Epidermal melanocyte (primary cell): ENCODE results near the gene NUP93.

Experiments
- DNase-seq: peaks from one replicate; pipeline ENCODE4 v3.0.0; 2011; ENCODE audit warnings: low spot score; ENCODE audit not compliant: insufficient read length

The NUP93 gene

DNA sequence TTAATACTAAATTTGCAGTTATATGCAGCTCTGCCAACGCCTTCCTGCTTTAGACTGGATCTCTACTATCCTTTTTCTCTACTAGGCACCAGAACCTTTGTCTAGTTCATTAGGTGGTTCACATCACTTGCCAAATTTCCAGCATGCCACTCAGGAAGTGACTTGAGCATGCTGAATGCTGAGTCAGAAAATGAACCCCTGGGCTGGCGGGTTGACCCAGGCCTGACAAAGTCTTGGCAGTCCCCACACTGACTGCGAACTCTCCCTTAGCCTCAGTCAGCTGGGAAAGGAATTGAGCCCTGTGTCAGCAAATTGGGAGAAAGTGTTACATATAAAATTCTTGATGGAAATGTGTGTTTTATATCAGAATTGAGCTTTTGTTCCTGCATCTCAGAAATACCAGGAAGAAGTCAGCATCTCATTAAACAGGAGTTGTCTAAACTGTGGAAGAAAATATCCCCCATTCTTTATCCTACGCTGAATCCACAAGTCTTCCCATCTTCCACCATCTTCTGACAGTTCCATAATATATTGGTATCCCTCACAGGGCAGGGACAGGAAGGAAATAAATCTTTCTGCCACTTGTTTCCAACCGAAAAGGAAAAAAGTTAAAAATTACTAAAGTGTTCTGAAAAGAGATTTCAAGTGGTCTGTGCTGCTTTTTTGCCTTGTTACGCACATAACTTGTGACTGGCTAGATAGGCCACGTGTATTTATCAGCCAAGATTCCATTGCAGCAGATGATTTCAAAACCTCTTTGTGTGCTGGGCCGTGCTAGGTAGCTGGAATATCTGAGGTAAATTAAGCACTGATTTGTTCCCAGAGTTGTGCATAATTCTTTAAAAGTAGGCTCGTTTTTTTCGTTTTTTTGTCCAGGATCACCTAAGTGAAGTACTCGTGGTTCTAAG is 118.4 kb downstream of the NUP93 start:
- no peak for DNase-seq

GRCh38 chr16:56848955-56849689 is 119.2 kb downstream of the NUP93 start:
- no peak for DNase-seq

DNA sequence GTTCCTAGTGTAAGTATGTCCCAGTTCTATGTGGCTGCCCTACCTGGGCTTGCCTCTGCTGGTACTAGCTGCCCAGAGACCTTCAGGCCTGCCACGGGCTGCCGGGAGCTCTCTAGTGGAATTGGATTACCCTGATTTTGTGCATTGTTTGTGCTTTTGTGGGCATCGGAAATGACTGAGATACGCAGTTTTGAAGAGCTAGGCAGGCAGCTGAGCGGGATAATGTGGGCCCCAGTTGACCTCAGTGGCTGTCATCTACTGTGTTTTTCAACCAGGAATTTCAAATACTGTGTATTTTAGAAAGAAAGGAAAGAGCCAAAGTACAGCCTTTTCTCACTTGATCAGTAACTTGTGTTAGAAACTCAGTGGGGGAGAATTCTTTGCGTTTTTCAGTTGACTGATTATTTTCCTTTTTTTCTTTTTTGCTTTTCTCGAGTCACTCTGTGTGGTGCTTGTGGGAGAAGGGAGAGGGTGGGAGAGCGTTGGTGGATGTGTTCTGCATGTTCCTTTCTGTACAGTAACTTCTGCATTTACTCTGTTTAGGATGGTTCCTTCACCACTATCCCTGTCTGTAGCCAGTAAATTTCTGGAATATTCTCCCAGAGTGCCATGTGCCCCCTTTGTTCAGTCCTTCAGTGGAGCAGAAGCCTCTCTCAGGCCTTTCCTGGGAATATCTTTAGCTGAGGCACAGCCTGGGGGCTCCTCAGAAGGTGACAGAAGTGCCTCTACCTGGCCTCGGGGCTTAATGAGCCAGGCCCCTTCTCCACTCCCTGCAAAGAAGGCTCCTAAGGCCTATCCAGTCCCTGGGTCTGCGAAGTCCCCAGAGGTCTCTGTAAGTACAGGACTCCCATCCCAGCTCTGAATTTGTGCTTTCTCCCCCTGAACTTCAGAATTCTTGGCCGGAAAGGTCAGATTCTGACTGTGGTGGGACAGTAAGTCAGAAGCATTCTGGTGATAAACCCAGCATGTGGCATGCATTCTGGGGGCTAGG is 120.1 kb downstream of the NUP93 start:
- DNase-seq = no peak

DNA sequence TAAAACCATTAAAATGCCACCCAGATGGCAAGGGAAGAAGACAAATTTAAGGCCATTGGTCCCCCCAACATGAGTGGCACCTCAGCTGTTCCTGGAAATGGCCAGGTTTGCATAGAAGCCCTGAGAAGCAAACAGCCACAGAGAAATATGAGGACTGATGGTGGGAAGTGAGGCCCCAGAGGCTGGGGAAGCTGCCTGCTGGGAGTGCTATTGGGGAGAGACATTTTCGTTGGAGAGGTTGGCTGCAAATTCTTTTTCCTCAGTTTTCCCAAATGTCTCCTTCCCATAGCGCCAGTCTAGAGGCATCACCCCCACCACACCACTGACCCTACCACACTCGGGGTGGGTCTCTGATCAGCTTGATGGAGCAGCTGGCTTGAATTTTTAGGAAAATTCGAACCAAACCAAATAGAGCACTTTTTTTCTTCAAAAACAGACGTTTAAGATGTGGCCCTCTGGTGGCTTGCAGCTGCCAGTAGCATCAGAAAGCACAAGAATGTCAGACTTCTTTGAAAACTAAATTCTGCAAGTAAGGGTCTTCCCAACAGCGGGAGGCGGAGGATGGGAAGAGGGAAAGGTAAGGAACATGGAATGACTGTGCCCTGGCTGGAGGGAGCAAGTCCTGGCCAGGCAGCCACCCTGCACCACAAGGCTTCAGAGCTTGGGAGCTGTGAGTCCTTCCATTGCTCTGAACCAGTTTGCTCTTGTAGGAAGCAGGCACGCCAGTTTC is 121.9 kb downstream of the NUP93 start:
- no peak for DNase-seq

- no peak for DNase-seq
These were observed 122.4 kb downstream of the NUP93 start for GRCh38 chr16:56852401-56852730.

- DNase-seq = no peak
These were observed 123.0 kb downstream of the NUP93 start for GRCh38 chr16:56852968-56853367.

- DNase-seq = no peak
These were observed 125.3 kb downstream of the NUP93 start for GRCh38 chr16:56855201-56855600.

DNA sequence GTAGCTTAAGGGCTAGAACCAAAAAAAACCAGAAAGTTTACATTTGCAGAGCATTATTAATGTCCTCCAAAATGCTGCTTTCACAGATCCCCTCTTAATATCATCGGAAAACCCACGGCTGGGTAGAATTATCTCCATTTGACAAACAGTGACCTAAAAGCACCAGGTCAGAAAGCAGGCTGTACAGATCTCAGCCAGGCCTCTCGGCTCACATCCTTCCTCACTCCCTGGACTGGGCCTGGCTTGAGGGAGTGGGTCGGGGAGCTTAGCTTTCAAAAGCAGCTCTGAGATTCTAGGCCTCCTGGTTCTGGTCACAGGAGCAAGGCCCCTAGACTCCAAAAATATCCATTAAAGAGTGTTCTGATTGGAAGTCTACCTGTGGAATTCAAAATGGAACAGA is 126.0 kb downstream of the NUP93 start:
- no peak for DNase-seq

DNA sequence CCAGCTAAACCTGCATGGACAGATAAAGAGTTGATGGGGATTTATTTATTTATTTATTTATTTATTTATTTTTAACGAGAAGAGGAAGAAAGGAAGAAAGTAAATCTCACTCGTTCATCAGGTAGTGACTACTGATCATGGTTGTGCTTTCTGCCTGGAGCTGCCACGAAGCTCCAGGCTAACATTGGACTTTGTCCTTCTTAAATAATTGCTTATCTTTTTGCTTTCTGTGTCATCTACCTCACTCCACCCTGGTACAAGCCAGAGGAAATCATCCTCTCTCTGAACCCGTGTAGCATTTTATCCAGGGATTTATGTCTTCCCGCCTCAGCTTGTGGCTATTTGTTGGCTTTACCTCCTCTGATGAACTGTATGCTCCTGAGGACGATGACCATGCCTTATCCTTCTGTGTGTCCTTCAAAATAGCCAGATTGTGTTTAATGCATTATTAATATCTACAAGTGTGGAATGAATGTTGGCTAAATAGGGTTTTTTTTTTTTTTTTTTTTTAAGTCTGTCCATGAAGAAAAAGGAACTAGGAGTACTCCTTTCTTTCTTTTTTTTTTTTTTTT is 127.0 kb downstream of the NUP93 start:
- DNase-seq = no peak

- no peak for DNase-seq
These were observed 128.4 kb downstream of the NUP93 start for GRCh38 chr16:56858374-56858773.

DNA sequence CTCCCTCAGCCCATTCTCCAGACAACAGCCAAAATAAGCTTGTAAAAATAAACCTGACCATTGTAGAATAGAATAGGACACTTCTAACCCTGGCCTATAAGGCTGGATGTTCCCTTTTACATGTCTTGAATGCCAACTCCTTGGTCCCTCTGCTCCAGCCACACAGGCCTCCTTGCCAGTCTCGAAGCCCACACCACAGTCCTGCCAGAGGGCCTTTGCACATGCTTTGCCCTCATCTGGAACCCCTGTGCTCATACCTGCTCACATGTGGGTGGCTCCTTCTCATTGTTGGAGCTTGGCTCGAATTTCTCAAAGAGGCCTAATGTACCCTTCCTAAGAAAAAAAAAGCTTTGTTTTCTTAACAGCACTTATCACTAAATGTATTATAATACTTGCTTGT is 129.7 kb downstream of the NUP93 start:
- no peak for DNase-seq

GRCh38 chr16:56860226-56861020 is 130.5 kb downstream of the NUP93 start:
- DNase-seq = no peak

GRCh38 chr16:56861092-56861610 is 131.2 kb downstream of the NUP93 start:
- no peak for DNase-seq

GRCh38 chr16:56861756-56862155 is 131.8 kb downstream of the NUP93 start:
- no peak for DNase-seq

- no peak for DNase-seq
These were observed 132.8 kb downstream of the NUP93 start for GRCh38 chr16:56862776-56863175.

- DNase-seq = no peak
These were observed 135.0 kb downstream of the NUP93 start, which contains the start of gene SLC12A3 for GRCh38 chr16:56864960-56865359. TSS of gene SLC12A3 (plus strand) at chr16:56865207. CDS start at chr16:56865236, 29 bp downstream.

DNA sequence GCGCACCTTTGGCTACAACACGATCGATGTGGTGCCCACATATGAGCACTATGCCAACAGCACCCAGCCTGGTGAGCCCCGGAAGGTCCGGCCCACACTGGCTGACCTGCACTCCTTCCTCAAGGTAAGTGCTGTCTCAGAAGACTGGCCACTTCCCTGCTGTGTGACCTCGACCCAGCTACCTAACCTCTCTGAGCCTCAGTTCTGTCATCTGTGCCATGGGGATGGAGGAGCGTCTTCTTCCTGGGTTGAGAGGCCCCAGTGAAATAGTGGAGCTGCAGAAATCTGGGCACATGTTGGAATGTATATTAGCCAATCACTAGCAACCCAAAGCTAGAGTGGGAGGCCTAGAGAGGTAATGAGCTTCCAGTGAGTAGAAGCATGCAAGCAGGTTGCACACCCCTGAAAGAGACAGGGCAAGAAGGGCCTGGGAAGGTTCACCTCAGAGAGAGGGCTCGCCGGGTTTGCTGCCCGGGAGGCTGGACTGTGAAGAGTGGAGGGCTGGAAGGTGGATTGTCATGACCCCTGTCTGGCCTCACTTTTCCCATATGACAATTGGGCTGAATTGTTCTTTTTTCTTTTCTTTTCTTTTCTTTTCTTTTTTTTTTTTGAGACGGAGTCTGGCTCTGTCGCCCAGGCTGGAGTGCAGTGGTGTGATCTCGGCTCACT is 135.6 kb downstream of the NUP93 start:
- no peak for DNase-seq

GRCh38 chr16:56866955-56867830 is 137.3 kb downstream of the NUP93 start:
- peak; percentile 76 for DNase-seq
